ENCODE data around the gene RPL14.
"Not testable (repeated sequence)": the region's sequence is repeated elsewhere in the genome, so short reads cannot be mapped to it uniquely, and the experiment has no call there.

RPL14 gene

DNA sequence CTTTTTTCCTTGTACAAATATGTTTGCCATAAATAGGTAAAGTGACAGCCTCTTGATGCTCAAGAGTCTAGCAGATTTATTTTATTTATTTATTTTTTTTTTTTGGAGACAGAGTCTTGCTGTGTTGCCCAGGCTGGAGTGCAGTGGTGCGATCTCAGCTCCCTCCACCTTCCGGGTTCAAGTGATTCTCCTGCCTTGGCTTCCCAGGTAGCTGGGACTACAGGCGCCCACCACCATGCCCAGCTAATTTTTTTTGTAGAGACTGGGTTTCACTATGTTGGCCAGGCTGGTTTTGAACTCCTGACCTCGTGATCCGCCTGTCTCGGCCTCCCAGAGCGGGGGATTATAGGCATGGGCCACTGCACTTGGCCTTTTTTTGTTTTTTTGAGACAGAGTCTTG, 5.7 kb downstream of the RPL14 start:
- DNase-seq (ENCODE audit: low read depth, low spot score): not testable (repeated sequence)

DNA sequence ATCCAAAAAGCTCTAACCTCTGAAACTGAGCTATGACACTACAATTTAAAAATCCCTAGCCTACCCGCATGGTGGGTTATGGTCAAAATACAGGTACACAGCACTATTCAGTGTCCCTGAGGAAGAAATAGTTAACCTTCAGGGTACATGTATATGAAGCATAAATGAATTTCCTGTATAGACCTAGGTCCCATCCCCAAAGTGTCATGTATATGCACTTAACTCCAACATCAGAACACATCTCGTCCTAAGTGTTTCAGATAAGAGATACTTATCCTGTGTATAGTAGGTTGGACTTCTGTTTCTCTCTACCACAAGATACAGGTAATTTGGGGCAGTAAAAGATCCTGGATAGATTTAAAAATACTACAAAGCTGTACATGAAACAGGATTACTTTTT, 6.4 kb downstream of the RPL14 start:
- DNase-seq (ENCODE audit: low read depth, low spot score): no peak

DNA sequence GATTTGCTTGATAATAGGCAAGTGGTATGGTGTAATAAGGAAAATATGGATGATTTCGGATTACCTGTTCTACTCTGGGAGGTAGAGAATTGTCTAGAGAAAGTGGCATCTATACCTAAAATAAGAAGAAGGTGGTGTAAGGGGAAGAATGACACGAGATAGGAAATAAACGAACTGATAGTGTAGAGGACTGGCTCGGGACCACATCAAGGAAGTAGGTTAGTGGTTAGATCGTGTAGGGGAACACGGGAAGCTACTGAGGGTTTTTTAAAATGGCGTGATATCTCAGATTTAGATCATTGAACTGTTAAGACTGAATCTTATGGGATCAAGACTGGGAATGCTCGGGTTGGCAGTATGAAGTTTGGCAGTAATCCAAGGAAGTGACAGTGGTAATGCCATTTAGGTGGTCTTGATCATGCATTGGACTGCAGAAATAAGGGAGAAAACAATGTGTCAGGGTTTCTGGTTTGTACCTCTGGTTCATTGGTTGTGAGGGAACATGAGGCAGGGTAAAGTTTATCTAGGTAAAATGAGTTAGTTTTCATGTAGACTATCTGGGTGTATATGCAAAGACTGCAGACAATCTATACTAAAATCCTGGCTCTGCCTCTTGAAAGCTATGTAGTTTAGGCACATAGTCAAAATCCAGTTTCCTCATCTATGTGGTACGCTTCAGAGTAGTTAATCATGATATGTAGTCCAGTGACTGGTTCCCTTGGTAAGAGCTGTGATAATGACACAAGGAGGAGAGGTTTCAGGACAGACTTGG, 7.4 kb downstream of the RPL14 start:
- DNase-seq (ENCODE audit: low read depth, low spot score): no peak

DNA sequence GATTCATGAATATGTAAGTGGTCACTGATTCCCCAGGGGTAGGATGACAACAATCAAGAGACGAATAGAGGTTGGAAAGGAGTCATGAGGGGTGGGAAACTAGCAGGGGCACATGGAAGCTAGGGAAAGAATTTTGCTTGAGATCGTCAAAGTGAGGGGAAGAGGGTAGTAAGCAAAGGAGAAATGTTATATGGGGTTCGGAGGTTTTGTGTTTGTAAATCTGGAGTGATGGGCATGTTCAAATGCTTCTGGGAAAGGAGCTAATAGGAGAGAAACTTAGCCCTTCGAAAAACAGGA, 7.9 kb downstream of the RPL14 start:
- no peak for DNase-seq (ENCODE audit: low read depth, low spot score)

DNA sequence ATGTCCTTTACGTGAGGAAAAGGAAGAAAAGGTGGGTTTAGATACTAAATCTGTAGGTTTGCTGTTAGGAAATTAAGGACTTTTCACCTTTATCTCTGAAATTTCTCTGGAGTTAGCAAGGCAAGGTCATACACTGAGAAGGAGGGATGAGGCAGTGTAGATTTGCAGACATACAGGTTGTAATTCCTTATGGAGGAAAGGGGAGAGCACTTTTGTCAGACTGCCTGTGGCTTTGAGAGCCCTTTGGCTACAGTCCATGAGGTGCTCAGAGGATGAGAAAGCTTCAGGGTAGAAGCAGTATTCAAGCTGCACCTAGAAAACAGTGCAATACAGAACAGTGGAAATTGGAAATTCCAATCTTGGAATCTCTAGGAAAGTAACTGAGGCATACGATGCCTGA, 8.3 kb downstream of the RPL14 start:
- DNase-seq (ENCODE audit: low read depth, low spot score): no peak

DNA sequence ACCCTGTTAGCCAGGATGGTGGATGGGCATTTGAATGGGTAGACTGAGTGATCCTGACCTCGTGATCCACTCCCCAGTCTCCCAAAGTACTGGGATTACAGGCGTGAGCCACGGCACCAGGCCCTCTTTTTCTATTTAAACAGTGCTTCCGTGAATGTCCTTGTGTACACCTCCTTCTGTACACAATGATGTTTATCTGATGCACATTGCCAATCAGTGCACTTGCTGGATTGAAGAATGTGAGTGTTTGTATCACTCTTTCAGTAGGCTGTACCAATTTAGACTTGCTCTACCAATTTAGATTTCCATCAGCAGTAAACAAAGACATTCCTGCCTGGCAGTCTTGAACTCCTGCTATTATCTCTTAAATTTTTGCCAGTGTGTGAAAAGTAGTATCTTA, 10.9 kb downstream of the RPL14 start:
- no peak for DNase-seq (ENCODE audit: low read depth, low spot score)

DNA sequence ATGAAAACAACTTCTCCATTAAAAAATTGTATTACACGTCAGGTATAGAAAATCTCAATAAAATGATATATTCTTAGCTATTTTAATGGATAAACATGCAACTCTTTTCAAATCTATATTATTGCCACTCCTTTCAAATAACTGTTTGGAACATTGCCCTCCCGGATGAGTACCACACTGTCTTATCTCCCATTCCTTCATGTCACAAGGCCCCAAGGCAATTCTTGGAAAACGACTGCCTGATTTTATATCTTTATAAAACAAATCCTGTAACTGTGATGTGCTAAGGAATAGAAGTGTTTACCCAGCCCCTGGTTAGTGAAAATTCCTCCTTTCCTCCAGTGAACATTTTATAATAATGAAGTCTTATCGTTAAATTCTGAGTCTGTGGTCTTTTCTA, 13.6 kb downstream of the RPL14 start:
- no peak for DNase-seq (ENCODE audit: low read depth, low spot score)

DNA sequence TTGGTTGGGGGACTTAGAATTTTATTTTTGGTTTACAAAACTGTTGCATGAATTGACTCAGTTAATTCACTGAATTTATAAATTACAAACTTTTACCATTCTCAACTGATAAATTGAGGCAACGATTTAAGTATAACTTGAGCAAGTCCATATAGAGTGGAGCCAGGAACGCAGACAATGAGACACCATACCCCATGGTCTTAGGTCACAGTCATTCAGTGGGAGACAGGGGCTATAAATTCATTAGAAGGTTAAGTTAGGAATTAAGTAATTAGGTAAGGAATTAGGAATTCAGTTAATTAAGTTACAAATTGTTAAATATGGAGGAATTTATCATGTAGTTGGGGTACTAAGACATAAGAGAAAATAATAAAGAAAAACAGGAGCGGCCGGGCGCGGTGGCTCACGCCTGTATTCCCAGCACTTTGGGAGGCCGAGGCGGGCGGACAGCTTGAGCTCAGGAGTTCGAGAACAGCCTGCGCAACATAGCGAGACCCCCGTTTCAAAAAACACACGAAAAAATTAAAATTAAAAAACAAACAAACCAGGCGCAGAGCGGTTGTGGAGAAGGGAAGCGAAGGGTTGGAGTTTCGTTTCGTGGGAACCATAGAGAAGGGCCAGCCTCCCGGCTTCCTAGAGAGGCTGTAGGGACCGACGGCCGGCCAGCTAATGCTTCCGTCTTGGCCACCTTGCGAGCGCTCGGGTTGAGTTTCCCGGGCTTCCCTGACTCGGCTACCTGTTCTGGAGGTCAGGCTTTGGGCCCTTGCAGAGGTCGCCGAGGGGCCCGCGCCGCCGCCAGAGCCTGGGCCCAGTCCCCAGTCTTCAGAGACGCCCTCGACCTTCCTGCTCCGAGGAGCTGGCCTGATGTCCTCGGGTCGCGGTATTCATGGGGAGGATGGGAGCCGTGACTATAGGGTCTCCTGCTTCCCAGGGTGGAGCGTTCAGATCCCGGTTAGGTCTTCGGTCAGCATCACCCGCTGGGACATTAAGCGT, 19.6 kb downstream of the RPL14 start, which contains the start of gene ZNF619:
Gene ZNF619 (plus strand): TSS at position 645 of the 993 bp plus-strand sequence. CDS start 858 bp downstream, outside the sequence.
- peak; percentile 73 for DNase-seq (ENCODE audit: low read depth, low spot score)

DNA sequence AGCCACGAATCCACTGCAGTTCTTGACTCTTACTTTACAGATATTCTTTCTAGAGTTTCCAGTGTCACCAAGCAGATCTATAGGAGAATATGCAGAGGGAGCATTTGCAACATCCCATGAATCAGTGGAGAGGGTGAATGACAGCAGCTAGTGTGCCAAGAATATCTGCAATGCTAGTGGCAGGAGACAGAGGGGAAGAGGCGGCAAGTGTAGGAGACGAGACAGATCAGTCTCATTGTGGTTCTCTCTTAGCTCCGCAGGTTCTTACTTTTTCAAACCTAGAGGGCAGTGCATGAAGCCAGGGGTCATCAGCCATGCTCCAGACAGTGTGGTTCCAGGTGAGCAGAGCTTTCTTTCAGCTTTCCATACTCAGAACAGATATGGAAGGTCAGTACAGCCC, 20.5 kb downstream of the RPL14 start:
- DNase-seq (ENCODE audit: low read depth, low spot score): no peak

DNA sequence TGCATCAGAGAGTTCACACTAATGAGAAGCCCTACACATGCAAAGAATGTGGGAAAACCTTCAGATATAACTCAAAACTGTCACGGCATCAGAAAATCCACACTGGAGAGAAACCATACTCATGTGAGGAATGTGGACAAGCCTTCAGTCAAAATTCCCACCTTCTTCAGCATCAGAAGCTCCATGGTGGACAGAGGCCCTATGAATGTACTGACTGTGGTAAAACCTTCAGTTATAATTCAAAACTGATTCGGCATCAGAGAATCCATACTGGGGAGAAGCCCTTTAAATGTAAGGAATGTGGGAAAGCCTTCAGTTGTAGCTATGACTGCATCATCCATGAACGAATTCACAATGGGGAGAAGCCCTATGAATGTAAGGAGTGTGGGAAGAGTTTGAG, 30.0 kb downstream of the RPL14 start:
- DNase-seq (ENCODE audit: low read depth, low spot score): no peak

DNA sequence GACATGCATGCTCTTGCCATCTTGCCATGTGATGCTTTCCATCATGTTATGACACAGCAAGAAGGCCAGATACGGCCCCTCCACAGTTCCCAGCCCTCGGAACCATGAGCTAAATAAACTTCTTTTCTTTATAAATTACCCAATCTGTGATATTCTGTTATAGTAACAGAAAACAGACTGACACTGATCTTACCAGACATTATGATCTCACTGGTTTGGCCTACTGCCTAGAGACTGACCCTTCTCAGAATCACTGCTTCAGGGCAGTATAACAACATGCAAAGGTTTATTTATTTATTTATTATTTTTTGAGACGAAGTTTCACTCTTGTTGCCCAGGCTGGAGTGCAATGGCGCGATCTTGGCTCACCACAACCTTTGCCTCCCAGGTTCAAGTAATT, 33.8 kb downstream of the RPL14 start:
- no peak for DNase-seq (ENCODE audit: low read depth, low spot score)

DNA sequence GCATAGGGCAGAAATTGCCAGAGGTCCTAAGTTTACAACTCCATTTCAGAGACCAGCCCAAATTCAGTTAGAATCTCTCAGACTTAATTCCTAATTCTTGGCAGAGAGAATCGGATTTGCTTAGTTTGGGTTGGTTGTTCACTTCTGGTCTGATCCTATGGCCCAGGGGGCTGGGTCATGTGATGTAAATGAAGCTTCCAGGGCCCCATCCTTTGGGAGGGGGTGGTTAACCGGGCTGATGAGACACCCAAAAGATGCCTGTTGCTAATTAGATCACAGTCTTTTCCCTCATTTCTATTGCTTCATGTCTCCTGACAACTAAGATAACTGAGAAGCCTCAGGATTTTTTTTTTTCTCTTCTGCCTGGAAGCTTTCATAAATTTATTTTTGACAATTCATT, 37.6 kb downstream of the RPL14 start:
- no peak for DNase-seq (ENCODE audit: low read depth, low spot score)

DNA sequence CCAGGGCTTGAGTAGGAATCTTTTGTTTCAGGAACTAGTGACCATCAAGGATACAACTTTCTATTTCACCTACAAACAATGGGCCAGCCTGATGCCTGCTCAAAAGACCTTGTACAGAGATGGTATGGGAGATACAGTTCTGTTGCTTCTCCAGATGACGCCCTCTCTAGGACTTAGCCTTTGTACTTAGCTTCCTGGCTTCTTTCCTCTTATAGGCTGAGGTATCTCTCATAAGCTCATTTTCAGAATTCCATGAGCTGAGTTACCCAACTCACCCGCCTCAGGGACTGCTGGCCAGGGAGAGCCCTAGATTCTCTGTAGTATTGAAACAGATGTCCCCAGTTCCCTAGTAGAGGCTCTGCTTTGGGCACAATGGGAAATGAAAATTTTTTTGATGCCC, 40.1 kb downstream of the RPL14 start:
- DNase-seq (ENCODE audit: low read depth, low spot score): no peak

DNA sequence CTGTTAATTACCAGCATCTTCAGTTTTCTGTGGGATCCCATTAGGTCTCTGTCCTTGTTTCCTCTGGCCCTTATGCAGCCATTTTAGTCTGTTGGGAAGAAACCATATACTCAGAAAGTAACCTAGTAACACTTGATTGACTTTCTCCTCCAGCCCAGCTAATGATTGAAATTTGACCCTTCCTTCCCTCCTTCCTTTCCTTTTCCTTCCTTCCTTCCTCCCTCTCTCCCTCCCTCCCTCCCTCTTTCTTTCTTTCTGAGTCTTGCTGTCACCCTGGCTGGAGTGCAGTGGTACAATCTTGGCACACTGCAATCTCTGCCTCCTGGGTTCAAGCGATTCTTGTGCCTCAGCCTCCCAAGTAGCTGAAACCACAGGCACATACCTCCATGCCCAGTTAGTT, 42.8 kb downstream of the RPL14 start:
- DNase-seq (ENCODE audit: low read depth, low spot score): no peak

DNA sequence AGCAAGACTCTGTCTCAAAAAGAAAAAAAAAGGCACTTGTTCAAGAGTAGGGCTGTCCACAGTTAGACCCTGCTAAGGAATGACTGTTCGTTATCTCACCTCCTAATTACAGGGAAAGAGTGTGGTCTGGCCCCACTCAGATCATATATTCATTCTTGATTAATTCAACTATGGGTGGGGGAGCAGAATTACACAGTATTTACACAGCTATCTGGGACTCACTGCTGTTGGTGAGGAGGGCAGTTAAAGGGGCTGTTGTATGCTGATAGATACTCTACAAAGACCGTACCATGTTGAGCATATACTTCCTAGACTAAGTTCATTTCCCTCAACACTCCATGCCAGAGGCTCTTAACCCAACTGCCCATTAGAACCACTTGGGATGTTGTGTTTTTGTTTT, 44.9 kb downstream of the RPL14 start:
- no peak for DNase-seq (ENCODE audit: low read depth, low spot score)

DNA sequence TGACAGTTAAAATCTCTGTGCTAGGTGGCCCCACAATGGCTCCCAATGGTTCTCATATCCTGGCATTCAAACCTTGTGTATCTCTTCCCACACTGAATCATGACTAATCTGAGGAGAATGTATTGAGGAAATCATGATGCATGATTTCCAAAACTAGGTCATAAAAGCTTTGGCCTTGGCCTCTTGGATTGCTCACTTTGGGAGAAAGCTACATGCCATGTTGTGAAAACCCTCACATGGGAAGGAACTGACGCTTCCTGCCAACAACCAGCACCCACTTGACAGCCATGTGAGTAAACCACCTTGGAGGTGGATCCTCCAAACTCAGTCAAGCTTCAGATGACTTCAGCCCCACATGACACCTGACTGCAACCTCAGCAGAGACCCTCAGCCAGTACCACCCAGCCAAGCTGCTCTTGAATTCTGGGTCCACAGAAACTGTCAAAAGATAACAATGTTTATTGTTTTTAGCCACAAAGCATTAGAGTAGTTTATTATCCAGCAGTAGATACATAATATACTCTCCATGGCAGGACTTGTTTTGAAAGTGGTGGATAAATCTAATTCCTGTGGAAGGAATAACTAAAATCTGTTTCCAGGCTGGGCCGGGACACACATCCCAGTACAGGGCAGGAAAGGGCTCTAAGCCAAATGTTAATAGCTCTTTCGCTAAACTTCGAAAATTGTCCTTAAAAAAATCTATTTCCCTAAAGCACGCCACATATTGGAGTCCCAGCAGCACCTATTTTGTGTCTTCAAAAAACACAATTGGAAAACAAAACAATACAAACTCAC, 47.7 kb downstream of the RPL14 start:
- no peak for DNase-seq (ENCODE audit: low read depth, low spot score)

DNA sequence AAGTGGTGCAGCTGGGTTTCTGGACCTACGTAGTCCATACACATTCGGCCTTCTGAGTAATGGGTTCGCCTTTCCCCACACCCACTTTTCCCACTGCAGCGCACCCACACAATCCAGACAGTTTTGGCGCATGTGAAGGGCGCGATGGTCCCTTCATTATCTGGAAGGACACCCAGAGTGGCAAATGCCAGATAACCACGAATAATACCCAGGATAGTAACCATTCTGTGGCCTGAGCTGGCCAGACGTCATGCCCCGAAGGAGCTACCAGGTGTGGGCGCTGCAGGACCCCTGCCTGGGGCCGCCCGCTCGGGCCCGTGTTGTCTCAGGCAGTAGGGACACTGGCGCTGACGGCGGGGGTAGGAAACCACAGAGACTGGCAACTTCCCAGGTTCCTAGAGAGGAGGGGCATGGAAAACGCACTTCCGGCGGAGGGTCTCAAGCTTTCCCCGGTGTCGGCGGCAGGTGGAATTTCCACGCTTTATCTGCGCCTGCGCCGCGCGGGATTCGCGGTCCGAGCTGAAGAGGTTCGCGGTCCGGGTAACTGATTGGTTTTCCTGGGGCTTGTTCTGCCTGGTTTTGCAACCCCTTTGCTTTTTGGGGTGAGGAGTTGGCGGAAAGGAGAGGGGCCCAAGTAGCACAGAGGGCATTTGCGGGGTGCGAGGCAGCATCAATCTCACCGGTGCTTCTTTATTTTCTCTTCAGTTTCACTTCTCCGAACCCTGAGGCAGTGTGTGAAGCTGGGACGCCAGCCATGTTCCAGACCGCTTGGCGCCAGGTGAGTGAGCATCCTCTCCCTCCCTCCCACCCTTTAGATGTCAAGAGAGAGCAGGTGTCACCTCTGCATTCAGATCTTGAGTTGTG, 48.7 kb downstream of the RPL14 start, which contains the start of gene ZNF620:
Gene ZNF620 (plus strand): TSS at position 441 of the 864 bp plus-strand sequence. CDS start 314 bp downstream, at position 755.
- DNase-seq (ENCODE audit: low read depth, low spot score): peak; percentile 94

DNA sequence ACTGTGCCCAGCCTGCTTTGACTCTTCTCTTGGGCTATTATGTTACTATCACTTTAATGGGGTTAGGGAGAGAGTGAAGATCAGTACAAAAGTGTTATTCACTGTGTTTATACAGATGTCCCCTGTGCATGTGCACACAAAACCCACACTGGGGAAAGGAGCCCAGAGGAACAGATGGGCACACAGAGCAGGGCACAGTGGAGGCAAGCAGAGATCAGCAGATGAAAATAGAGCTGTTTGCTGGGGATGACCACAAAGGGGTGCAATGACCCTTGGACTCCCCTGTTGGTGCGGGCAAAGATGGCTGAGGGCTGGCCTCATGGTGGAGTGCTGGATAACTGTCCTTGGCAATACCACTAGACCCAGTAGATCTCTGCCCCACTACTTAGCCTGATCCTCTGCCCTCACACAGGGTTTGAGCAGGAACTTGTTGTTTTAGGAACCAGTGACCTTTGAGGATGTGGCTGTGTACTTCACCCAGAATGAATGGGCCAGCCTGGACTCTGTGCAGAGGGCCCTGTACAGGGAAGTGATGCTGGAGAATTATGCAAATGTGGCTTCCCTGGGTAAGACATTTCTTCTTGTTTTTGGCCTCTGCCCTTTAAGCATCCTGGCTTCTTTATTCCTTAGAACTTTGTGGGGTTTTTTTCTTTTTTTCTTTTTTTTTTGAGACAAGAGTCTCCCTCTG, 54.0 kb downstream of the RPL14 start:
- no peak for DNase-seq (ENCODE audit: low read depth, low spot score)

DNA sequence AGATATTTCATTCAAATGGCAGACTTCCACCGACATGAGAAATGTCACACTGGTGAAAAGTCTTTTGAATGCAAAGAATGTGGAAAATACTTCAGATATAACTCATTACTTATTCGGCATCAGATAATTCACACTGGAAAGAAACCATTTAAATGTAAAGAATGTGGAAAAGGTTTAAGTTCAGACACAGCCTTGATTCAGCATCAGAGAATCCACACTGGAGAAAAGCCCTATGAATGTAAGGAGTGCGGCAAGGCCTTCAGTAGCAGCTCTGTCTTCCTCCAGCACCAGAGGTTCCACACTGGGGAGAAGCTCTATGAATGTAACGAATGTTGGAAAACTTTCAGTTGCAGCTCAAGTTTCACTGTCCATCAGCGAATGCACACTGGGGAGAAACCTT, 59.1 kb downstream of the RPL14 start:
- no peak for DNase-seq (ENCODE audit: low read depth, low spot score)

DNA sequence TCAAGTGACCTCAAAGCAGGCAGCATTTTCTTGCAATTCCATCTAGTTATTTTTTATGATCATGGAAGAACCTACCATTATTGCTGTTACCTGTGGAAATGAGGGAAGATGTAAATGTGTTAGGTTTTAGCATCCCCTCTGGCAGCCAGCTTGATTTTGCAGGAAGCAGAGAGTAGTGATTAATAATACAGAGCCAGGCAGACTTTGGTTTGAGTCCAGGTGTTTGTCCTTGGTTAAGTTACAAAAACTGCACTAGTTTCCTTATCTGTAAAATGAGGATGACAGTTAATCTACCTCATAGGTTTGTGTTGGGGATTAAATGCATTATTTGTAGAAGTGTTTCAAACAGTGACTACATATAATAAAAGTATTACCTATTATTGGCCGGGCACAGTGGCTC, 60.9 kb downstream of the RPL14 start:
- no peak for DNase-seq (ENCODE audit: low read depth, low spot score)

Measured in ELF-1 (cell line).